ENCODE results near the gene EXTL2. TPM values are rescaled to one million over a fixed set of nuclear protein-coding genes. Genes with fewer than 3 reads are reported as not detected.

EXTL2 gene
- total and polyA plus RNA-seq, 10 of the 15 experiments (the other 5 are each of a cell fraction or from before 2014, with no cell fraction given): 10.2 to 51.1 (median 16.2) TPM

DNA sequence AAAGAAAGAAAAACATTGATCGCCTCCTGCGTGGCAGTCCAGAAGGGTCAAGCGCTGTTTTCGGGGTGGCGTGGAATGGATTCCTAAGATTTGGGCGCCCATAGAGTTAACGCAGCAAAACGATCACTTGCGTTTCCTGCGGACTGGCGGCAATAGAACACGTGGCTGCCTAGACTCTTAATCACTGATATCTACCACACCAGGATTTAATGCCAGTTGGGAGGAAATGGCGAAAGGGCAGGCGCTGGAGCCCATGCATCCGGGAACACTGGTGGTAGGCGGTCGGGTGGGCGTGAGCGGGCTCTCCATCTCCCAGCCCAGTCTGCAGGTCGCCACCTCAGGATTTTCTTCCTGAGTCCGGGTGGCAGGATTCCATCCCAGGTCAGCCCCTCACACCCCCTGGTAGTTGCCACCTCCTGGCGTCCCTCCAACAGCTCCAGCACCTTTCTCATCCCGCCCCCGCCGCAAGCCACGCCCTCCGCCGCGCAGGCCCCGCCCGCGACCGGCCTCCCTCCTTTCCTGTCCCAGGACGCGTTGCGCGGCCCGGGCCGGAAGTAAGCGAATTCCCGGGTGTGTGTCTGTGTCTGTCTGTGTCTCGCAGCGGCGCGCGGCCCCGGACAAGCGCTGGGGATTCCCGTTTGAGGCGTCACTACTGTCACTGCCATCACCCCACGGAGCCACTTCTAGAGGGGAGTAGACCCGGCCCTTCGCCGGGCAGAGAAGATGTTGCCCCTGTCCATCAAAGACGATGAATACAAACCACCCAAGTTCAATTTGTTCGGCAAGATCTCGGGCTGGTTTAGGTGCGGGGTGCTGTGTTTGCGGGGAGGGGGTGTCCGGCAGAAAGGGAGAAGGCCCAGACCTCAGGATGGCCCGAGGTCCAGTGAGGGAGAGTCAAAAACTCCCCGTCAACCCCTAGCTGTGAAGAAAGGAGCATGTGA, 1.2 kb upstream of the EXTL2 start, which contains the start of gene SLC30A7 (continued):
- TF ChIP-seq, protein P1, sequence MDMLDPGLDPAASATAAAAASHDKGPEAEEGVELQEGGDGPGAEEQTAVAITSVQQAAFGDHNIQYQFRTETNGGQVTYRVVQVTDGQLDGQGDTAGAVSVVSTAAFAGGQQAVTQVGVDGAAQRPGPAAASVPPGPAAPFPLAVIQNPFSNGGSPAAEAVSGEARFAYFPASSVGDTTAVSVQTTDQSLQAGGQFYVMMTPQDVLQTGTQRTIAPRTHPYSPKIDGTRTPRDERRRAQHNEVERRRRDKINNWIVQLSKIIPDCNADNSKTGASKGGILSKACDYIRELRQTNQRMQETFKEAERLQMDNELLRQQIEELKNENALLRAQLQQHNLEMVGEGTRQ (IDR thresholded peaks at IDR 0.05; ENCODE audit: borderline replicate concordance, low read depth, low read length): no peak
- no peak for TF ChIP-seq TARDBP (IDR thresholded peaks at IDR 0.05; ENCODE audit: borderline replicate concordance)
- TF ChIP-seq, protein P2, sequence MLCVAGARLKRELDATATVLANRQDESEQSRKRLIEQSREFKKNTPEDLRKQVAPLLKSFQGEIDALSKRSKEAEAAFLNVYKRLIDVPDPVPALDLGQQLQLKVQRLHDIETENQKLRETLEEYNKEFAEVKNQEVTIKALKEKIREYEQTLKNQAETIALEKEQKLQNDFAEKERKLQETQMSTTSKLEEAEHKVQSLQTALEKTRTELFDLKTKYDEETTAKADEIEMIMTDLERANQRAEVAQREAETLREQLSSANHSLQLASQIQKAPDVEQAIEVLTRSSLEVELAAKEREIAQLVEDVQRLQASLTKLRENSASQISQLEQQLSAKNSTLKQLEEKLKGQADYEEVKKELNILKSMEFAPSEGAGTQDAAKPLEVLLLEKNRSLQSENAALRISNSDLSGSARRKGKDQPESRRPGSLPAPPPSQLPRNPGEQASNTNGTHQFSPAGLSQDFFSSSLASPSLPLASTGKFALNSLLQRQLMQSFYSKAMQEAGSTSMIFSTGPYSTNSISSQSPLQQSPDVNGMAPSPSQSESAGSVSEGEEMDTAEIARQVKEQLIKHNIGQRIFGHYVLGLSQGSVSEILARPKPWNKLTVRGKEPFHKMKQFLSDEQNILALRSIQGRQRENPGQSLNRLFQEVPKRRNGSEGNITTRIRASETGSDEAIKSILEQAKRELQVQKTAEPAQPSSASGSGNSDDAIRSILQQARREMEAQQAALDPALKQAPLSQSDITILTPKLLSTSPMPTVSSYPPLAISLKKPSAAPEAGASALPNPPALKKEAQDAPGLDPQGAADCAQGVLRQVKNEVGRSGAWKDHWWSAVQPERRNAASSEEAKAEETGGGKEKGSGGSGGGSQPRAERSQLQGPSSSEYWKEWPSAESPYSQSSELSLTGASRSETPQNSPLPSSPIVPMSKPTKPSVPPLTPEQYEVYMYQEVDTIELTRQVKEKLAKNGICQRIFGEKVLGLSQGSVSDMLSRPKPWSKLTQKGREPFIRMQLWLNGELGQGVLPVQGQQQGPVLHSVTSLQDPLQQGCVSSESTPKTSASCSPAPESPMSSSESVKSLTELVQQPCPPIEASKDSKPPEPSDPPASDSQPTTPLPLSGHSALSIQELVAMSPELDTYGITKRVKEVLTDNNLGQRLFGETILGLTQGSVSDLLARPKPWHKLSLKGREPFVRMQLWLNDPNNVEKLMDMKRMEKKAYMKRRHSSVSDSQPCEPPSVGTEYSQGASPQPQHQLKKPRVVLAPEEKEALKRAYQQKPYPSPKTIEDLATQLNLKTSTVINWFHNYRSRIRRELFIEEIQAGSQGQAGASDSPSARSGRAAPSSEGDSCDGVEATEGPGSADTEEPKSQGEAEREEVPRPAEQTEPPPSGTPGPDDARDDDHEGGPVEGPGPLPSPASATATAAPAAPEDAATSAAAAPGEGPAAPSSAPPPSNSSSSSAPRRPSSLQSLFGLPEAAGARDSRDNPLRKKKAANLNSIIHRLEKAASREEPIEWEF (IDR thresholded peaks at IDR 0.05; ENCODE audit: insufficient replicate concordance, low read depth, low read length): no peak
- peak; percentile 83 for TF ChIP-seq IKZF1 (conservative IDR thresholded peaks at IDR 0.05)
- TF ChIP-seq KDM1A (IDR thresholded peaks at IDR 0.05; ENCODE audit: borderline replicate concordance): no peak
- TF ChIP-seq IRF3 (IDR thresholded peaks at IDR 0.05): no peak; the same call in 1 of the 2 replicates
- no peak for TF ChIP-seq WRNIP1 (IDR thresholded peaks at IDR 0.05; ENCODE audit: borderline replicate concordance, low read depth, low read length)
- TF ChIP-seq CHD1 (IDR thresholded peaks at IDR 0.05; ENCODE audit: low read depth, low read length): no peak
- no peak for TF ChIP-seq POLR2AphosphoS5 (IDR thresholded peaks at IDR 0.05; ENCODE audit: low read length)
- no peak for TF ChIP-seq ZSCAN29 (IDR thresholded peaks at IDR 0.05)
- no peak for TF ChIP-seq PAX8 (IDR thresholded peaks at IDR 0.05)
- TF ChIP-seq NBN (IDR thresholded peaks at IDR 0.05): 0 out of 2 replicates have a peak, but pooled peaks have one; percentile 28
- TF ChIP-seq SP1 (IDR thresholded peaks at IDR 0.05; ENCODE audit: low read depth, low read length): peak; percentile 13
- peak; percentile 39 for TF ChIP-seq HDAC6 (IDR thresholded peaks at IDR 0.05; ENCODE audit: unreplicated experiment)
- TF ChIP-seq PML (IDR thresholded peaks at IDR 0.05; ENCODE audit: low read length): peak; percentile 96
- TF ChIP-seq CHD2 (IDR thresholded peaks at IDR 0.05; ENCODE audit: borderline replicate concordance, low read depth, low read length): no peak
- TF ChIP-seq RCOR1 (conservative IDR thresholded peaks at IDR 0.05; ENCODE audit: low read depth, low read length): no peak
- no peak for TF ChIP-seq JUNB (IDR thresholded peaks at IDR 0.05)
- TF ChIP-seq POU2F2 (IDR thresholded peaks at IDR 0.05; ENCODE audit: borderline replicate concordance, low read depth, low read length): peak; percentile 38; the same call in 1 of the 3 replicates
- TF ChIP-seq CTCF (IDR thresholded peaks at IDR 0.05 in 2 of 3, conservative IDR thresholded peaks at IDR 0.05 in 1 of 3; ENCODE audit: control insufficient read depth in 2 of 3, extremely low read depth in 1 of 3, insufficient read depth in 1 of 3, low read depth in 3 of 3, low read length in 3 of 3): no peak
- no peak for TF ChIP-seq NR2C1 (IDR thresholded peaks at IDR 0.05)
- peak; percentile 57 for TF ChIP-seq CREB1 (IDR thresholded peaks at IDR 0.05; ENCODE audit: low read depth)
- peak; percentile 37 for TF ChIP-seq DPF2 (IDR thresholded peaks at IDR 0.05)
